Vagina (tissue), 2 donors: ENCODE measurements around the gene TULP4. TPM values are rescaled to one million over a fixed set of nuclear protein-coding genes. Genes with fewer than 3 reads are reported as not detected.
"Not testable (repeated sequence)": the region's sequence is repeated elsewhere in the genome, so short reads cannot be mapped to it uniquely, and the experiment has no call there.

Source experiments
- DNase-seq, 2 donors: peaks; one replicate each; pipeline ENCODE4 v3.0.0-alpha.2; 2017; ENCODE audit errors: extremely low spot score in 2 of 2
- H3K27ac ChIP-seq: fragments of 200-600 bp; sonication (generic); one replicate; pipeline ENCODE4 v1.5.1; 2019
- H3K27me3 ChIP-seq: fragments of 200-600 bp; sonication (generic); one replicate; pipeline ENCODE4 v1.5.1; 2019
- H3K36me3 ChIP-seq, 2 donors: fragments of 200-600 bp; sonication (generic); one replicate each; pipeline ENCODE4 v1.5.1; 2017 to 2019
- H3K4me1 ChIP-seq: fragments of 200-600 bp; sonication (generic); one replicate; pipeline ENCODE4 v1.5.1; 2019
- H3K4me3 ChIP-seq, 2 donors: fragments of 200-600 bp; sonication (generic); 1 replicate in 1 of 2; 2 replicates in 1 of 2; pipeline ENCODE4 v1.5.1; 2016 to 2019
- H3K9me3 ChIP-seq: fragments of 200-600 bp; sonication (generic); one replicate; pipeline ENCODE4 v1.5.1; 2019
- CTCF ChIP-seq, 3 experiments: fragments of 450-650 bp in 2 of 3; fragments of 200-600 bp in 1 of 3; sonication (generic) in 1 of 3; IDR thresholded peaks; one replicate each; pipeline ENCODE4 v1.5.1; 2017 to 2019; ENCODE audit warnings: antibody characterized with exemption in 3 of 3, mild to moderate bottlenecking in 2 of 3, moderate library complexity in 2 of 3
- POLR2A ChIP-seq, 2 donors: fragments of 450-650 bp; IDR thresholded peaks; one replicate each; pipeline ENCODE4 v1.6.1; 2017; ENCODE audit warnings: antibody characterized with exemption in 2 of 2, mild to moderate bottlenecking in 2 of 2, moderate library complexity in 2 of 2
- POLR2AphosphoS5 ChIP-seq, 2 donors: sonication (generic); formaldehyde crosslinking; IDR thresholded peaks; one replicate each; pipeline ENCODE4 v1.9.0; 2017; ENCODE audit warnings: antibody characterized with exemption in 2 of 2, mild to moderate bottlenecking in 2 of 2, low read depth in 1 of 2; ENCODE audit not compliant: insufficient read depth in 1 of 2
- intact Hi-C: fragments of 100-400 bp; cut with DNase I; formaldehyde crosslinking; loops from one replicate; pipeline ENCODE4 v1.15.1; 2023
- total RNA-seq: library from RNA; depleted of rRNA; stranded (reverse); fragments of >200 nt; gene quantifications from one replicate; pipeline ENCODE4 v1.2.3, GENCODE V29; 2016

The TULP4 gene
- total RNA-seq, 1 donor from 2014 or later = 79.8 TPM

GRCh38 chr6:158397578-158397977 lies 85.3 kb downstream of the TULP4 start:
- no peak overlapping the region for H3K4me3 ChIP-seq
- no peaks in the 10 kb centered on the region for H3K9me3 ChIP-seq
- intact Hi-C loops = no loop called here
- no peaks in the 10 kb centered on the region for H3K27me3 ChIP-seq
- TF ChIP-seq POLR2AphosphoS5 (IDR thresholded peaks at IDR 0.05; ENCODE audit: insufficient read depth in 1 of 2, low read depth in 1 of 2) (no peak), POLR2A (IDR thresholded peaks at IDR 0.05) (no peak), CTCF (IDR thresholded peaks at IDR 0.05) (no peak)
- H3K27ac ChIP-seq = no peak overlapping the region
- DNase-seq = no peak
- H3K4me1 ChIP-seq = no peaks in the 10 kb centered on the region
- no peaks in the 10 kb centered on the region for H3K36me3 ChIP-seq

GRCh38 chr6:158398252-158399024 lies 86.2 kb downstream of the TULP4 start:
- TF ChIP-seq POLR2AphosphoS5 (IDR thresholded peaks at IDR 0.05; ENCODE audit: insufficient read depth in 1 of 2, low read depth in 1 of 2) = no peak
- TF ChIP-seq POLR2A (IDR thresholded peaks at IDR 0.05) = no peak
- no peak for TF ChIP-seq CTCF (IDR thresholded peaks at IDR 0.05)
- intact Hi-C loops = no loop called here
- no peak for DNase-seq

GRCh38 chr6:158399040-158399700 lies 86.9 kb downstream of the TULP4 start:
- intact Hi-C loops = no loop called here
- DNase-seq = no peak
- Histone ChIP-seq H3K4me3 (no peak overlapping the region), H3K27ac (no peak overlapping the region), H3K9me3 (no peaks in the 10 kb centered on the region), H3K4me1 (no peaks in the 10 kb centered on the region), H3K27me3 (no peaks in the 10 kb centered on the region), H3K36me3 (no peaks in the 10 kb centered on the region)
- TF ChIP-seq POLR2AphosphoS5 (IDR thresholded peaks at IDR 0.05; ENCODE audit: insufficient read depth in 1 of 2, low read depth in 1 of 2) (no peak), POLR2A (IDR thresholded peaks at IDR 0.05) (no peak), CTCF (IDR thresholded peaks at IDR 0.05) (no peak)

More at GRCh38 chr6:158398252-158399024, 86.2 kb downstream of the TULP4 start:
- no peaks in the 10 kb centered on the region for H3K36me3 ChIP-seq
- no peaks in the 10 kb centered on the region for H3K27me3 ChIP-seq
- no peaks in the 10 kb centered on the region for H3K9me3 ChIP-seq
- no peak overlapping the region for H3K27ac ChIP-seq
- H3K4me1 ChIP-seq = no peaks in the 10 kb centered on the region
- no peak overlapping the region for H3K4me3 ChIP-seq

GRCh38 chr6:158402184-158402583 lies 89.9 kb downstream of the TULP4 start:
- Histone ChIP-seq H3K4me3 (no peak overlapping the region), H3K9me3 (no peaks in the 10 kb centered on the region), H3K4me1 (no peaks in the 10 kb centered on the region), H3K36me3 (no peaks in the 10 kb centered on the region), H3K27ac (no peak overlapping the region), H3K27me3 (no peaks in the 10 kb centered on the region)
- intact Hi-C loops = no loop called here
- DNase-seq = no peak
- no peak for TF ChIP-seq POLR2A (IDR thresholded peaks at IDR 0.05)
- TF ChIP-seq POLR2AphosphoS5 (IDR thresholded peaks at IDR 0.05; ENCODE audit: insufficient read depth in 1 of 2, low read depth in 1 of 2) = no peak
- no peak for TF ChIP-seq CTCF (IDR thresholded peaks at IDR 0.05)

GRCh38 chr6:158405321-158405831 lies 93.1 kb downstream of the TULP4 start:
- H3K4me1 ChIP-seq = peaks cover 24% of the 10 kb centered on the region
- H3K27ac ChIP-seq, intact Hi-C loops, H3K27me3 ChIP-seq, H3K4me3 ChIP-seq, H3K36me3 ChIP-seq, DNase-seq, H3K9me3 ChIP-seq: not testable (repeated sequence)
